Right atrium auricular region (tissue), 2 donors: ENCODE results near the gene PDLIM3. TPM values are rescaled to one million over a fixed set of nuclear protein-coding genes. Genes with fewer than 3 reads are reported as not detected.

Experiments used
- DNase-seq: peaks from one replicate; pipeline ENCODE4 v3.0.0-alpha.2; 2019; ENCODE audit warnings: low spot score
- H3K27ac ChIP-seq, 2 donors: fragments of 200-600 bp; sonication (generic); 1 replicate in 1 of 2; 2 replicates in 1 of 2; pipeline ENCODE4 v1.5.1; 2016 to 2019
- H3K27me3 ChIP-seq, 2 donors: fragments of 200-600 bp; sonication (generic); one replicate each; pipeline versions ENCODE4 v1.5.1 to v1.6.0; 2017 to 2019
- H3K36me3 ChIP-seq: fragments of 200-600 bp; sonication (generic); one replicate; pipeline ENCODE4 v1.5.1; 2016
- H3K4me1 ChIP-seq, 2 donors: fragments of 200-600 bp; sonication (generic); one replicate each; pipeline versions ENCODE4 v1.5.1 to v1.6.0; 2017 to 2019
- H3K4me3 ChIP-seq, 2 donors: fragments of 200-600 bp; sonication (generic); 1 replicate in 1 of 2; 2 replicates in 1 of 2; pipeline ENCODE4 v1.5.1; 2017 to 2019; ENCODE audit warnings: mild to moderate bottlenecking in 1 of 2, moderate library complexity in 1 of 2
- H3K9me3 ChIP-seq, 2 donors: fragments of 200-600 bp; sonication (generic); one replicate each; pipeline ENCODE4 v1.5.1; 2019
- total RNA-seq, 2 donors: library from RNA; depleted of rRNA; stranded (reverse); fragments of >200 nt; gene quantifications; one replicate each; pipeline ENCODE4 v1.1.0, GENCODE V29; 2016
- TF ChIP-seq, protein P1 (sequence below), 2 donors: fragments of 200-600 bp; sonication (generic); IDR thresholded peaks; one replicate each; pipeline ENCODE4 v1.5.1; 2019; ENCODE audit warnings: antibody characterized with exemption in 2 of 2

PDLIM3 gene
- total RNA-seq, 2 donors from 2014 or later, result 476 to 783 TPM

DNA sequence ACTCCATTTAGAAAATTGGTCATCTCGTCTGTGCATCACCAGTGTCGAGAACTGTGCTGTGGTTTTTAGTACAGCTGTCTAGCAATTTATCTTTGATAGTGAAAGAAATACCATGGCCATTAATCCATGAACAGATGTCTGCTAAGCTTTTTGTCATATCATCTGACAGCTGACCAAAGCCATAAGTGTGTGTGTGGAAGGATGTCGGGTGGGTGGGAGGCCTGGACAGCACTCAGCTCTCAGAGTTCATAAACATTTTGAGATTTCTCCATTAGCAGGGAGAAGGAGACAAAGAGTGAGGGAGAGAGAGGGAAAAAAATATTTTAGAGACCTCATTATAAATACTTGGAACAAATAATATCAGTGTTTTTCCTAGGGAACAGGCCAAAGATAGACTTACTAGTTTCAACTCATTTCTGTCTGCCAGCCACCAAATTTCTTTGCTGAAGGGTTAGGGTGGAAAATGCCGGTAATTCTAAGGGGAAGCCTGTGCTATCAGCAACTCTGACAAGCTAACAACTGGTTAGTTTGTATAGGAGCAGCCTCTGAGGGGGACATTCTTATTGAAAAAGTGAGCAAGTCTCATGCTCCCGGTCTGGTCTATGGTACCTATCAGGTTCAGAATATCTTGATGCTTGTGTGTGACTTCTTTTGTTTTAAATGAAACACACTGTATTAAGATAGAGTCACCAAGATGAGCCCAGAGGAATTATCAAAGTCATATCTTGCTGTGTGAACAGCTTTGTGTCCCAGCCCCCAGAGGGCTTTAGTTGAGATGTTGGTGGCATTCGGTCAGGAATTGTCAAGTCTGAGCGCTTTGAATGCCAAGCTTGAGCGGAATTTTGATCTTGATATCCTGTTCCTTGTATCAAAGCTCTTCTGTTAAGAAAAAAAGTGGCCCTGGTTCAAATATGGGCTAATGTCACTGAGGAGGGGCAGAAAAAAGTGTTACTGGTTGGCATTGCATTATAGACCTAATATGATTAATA is 41.9 kb upstream of the PDLIM3 start:
- no peaks in the 10 kb centered on the region for H3K27me3 ChIP-seq
- TF ChIP-seq, protein P1, sequence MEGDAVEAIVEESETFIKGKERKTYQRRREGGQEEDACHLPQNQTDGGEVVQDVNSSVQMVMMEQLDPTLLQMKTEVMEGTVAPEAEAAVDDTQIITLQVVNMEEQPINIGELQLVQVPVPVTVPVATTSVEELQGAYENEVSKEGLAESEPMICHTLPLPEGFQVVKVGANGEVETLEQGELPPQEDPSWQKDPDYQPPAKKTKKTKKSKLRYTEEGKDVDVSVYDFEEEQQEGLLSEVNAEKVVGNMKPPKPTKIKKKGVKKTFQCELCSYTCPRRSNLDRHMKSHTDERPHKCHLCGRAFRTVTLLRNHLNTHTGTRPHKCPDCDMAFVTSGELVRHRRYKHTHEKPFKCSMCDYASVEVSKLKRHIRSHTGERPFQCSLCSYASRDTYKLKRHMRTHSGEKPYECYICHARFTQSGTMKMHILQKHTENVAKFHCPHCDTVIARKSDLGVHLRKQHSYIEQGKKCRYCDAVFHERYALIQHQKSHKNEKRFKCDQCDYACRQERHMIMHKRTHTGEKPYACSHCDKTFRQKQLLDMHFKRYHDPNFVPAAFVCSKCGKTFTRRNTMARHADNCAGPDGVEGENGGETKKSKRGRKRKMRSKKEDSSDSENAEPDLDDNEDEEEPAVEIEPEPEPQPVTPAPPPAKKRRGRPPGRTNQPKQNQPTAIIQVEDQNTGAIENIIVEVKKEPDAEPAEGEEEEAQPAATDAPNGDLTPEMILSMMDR (IDR thresholded peaks at IDR 0.05), result no peak
- H3K36me3 ChIP-seq, result no peaks in the 10 kb centered on the region
- H3K27ac ChIP-seq, result peak overlapping the region; percentile 59 to 79
- peaks cover 0 to 24% of the 10 kb centered on the region in 2 donors for H3K4me1 ChIP-seq
- no peaks in the 10 kb centered on the region for H3K9me3 ChIP-seq
- DNase-seq, result no peak
- H3K4me3 ChIP-seq, result no peak overlapping the region

DNA sequence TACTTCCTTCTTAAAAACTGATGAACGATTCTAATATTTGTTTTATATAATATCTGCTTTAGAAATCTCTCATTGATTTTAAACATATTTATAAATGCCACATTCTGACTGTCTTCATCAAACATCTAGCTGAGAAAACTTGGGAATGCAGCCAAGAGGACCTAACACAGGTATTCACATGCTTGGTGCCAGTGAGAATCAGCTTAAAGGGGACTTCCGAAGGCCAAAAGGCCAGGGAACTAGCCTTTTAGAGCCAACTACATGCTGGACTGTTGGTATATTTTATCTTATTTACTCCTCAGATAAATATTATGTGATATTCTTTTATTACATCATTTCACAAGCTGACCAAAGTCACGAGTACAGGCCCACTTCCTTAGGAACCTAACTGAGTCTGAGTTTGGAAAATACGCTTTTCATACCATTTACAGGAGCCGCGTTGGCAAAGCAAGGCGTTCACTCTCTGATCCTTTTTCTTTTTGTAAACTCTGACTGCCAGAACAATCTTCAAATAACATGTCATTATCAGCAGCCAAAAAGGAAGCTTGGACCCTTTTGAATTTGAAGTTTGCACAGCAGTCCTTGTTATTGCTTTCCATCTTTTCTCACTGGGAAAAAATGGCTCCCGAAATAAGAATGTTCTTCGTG is 41.1 kb upstream of the PDLIM3 start:
- Histone ChIP-seq H3K9me3 (no peaks in the 10 kb centered on the region), H3K4me3 (no peak overlapping the region), H3K4me1 (peaks cover 0 to 24% of the 10 kb centered on the region in 2 donors), H3K27ac (peak overlapping the region; percentile 59 to 79), H3K27me3 (no peaks in the 10 kb centered on the region), H3K36me3 (no peaks in the 10 kb centered on the region)
- DNase-seq, result no peak
- TF ChIP-seq, protein P1 (IDR thresholded peaks at IDR 0.05), result no peak

DNA sequence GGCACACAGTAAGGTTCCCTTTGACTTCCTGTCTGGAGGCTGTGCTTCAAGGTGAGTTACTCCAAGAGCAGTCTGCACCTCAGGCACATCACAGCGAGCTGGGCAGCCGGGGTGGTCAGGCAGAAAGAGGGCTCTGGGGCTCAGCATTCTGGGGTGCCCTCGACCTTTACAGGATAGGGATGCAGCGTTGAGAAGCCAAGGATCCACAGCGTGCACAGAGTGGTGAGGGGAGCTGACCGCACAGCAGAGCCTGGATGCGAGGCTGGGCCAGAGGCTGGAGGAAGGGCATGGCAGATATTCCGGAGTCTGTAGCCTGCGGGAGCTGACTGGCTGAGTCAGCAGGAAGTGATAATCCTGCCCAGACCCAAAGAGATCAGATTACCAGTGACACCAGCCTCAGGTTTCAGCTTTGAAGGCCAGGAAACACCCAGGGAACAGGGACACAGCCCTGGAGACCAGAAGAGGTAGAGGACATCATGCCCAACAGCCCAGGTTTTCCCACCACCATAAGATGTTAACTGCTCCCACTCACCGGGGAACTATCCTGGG is 38.4 kb upstream of the PDLIM3 start:
- TF ChIP-seq, protein P1 (IDR thresholded peaks at IDR 0.05), result no peak
- Histone ChIP-seq H3K4me1 (peaks cover 0 to 29% of the 10 kb centered on the region in 2 donors), H3K9me3 (no peaks in the 10 kb centered on the region), H3K4me3 (no peak overlapping the region), H3K36me3 (no peaks in the 10 kb centered on the region), H3K27ac (peak overlapping the region; percentile 55 to 98), H3K27me3 (no peaks in the 10 kb centered on the region)
- DNase-seq, result no peak

DNA sequence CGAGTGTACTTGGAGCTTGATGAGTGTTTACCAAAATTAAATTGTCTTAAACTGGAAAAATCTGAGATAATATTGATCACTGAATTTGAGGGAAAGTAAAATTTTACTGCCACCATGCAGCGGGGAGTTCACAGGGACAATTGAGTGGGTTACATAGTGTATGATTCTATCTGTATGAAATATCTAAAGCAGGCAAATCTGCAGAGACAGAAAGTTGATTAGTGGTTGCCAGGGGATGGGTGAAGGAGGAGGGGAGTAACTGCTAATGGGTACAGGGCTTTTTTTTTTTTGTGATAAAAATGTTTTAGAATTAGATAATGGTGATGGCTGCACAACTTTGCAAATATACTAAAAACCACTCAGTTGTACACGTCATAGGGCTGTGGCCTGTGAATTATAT is 35.4 kb upstream of the PDLIM3 start:
- no peaks in the 10 kb centered on the region for H3K9me3 ChIP-seq

More for the DNA sequence above, 35.4 kb upstream of the PDLIM3 start:
- no peak overlapping the region for H3K4me3 ChIP-seq
- no peak for DNase-seq
- peak overlapping the region; percentile 90 to 98 for H3K27ac ChIP-seq
- H3K27me3 ChIP-seq, result no peaks in the 10 kb centered on the region
- peaks cover 0 to 44% of the 10 kb centered on the region in 2 donors for H3K4me1 ChIP-seq
- no peaks in the 10 kb centered on the region for H3K36me3 ChIP-seq
- TF ChIP-seq, protein P1 (IDR thresholded peaks at IDR 0.05), result no peak
